Epithelial cell of esophagus (primary cell): ENCODE data around the gene OGT.

ENCODE experiments used
- DNase-seq: peaks from one replicate; pipeline ENCODE4 v3.0.0; 2010; ENCODE audit warnings: low read depth
- H3K4me3 ChIP-seq: 2 replicates; pipeline ENCODE4 v1.5.1; 2011; ENCODE audit warnings: mild to moderate bottlenecking, low read length, control low read depth
- CTCF ChIP-seq: IDR thresholded peaks from 2 replicates; pipeline ENCODE4 v1.5.1; 2011; ENCODE audit warnings: low read depth, mild to moderate bottlenecking, low read length, control low read depth, inconsistent platforms; ENCODE audit not compliant: insufficient read depth; ENCODE audit errors: missing control alignments

Gene OGT

GRCh38 chrX:71532078-71532752 is 689 bp upstream of the OGT start:
- H3K4me3 ChIP-seq = peak overlapping the region; percentile 91
- peak; percentile 65 for DNase-seq
- TF ChIP-seq CTCF = no peak

DNA sequence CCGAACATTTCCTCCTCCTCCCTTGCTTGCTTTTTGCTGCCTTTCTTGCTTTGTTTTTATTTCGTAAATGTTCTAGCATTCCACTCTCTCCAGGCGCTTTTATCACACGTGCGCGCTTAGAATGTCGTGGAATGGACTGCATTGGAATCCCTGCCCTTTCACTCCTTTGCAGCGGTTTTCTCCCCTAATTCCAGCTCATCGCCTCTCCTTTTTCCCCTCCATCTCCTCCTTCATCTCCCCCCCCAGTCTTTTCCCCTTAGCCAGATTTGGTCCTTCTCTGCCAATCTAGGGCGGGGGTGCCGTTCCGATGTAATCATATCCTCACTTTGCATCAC is 579 bp downstream of the OGT start:
- DNase-seq = no peak
- TF ChIP-seq CTCF = no peak

DNA sequence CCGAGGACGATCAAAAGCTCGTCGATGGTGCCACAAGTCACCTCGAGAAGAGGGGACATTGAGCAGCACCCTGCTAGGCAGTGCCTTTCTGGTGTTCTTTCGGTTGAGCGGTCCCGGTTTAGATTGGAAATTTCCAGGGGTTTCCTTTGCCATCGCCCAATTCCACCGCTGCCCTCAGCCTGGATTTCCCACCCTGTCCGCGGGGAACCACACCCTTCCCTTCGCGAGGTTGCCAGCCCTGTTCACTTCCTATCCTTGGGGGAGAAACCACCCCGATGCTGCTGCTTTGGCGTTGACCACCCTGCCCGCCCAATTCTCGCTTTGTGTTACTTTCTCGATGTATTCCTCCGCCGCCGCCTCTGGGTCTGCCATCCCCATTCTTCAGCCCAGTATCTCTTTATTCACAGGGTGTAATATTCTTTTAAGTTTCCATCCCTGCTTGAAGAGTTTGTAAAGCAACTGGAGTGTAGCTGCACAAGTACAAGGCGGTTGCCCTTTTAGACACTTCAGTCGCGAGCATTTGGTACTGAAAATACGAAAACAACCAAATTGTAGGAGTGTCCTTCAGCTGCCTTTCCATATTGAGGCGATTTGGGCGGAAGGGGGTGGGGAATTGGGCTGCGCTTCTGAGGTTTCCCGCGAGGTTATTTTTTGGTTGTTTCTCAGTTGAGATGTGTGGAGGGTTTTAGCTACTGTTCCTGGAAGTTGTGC is 1.1 kb downstream of the OGT start:
- DNase-seq = peak; percentile 36
- TF ChIP-seq CTCF = no peak
- H3K4me3 ChIP-seq = peak overlapping the region; percentile 91

More for the DNA sequence above, 579 bp downstream of the OGT start:
- H3K4me3 ChIP-seq = peak overlapping the region; percentile 91

DNA sequence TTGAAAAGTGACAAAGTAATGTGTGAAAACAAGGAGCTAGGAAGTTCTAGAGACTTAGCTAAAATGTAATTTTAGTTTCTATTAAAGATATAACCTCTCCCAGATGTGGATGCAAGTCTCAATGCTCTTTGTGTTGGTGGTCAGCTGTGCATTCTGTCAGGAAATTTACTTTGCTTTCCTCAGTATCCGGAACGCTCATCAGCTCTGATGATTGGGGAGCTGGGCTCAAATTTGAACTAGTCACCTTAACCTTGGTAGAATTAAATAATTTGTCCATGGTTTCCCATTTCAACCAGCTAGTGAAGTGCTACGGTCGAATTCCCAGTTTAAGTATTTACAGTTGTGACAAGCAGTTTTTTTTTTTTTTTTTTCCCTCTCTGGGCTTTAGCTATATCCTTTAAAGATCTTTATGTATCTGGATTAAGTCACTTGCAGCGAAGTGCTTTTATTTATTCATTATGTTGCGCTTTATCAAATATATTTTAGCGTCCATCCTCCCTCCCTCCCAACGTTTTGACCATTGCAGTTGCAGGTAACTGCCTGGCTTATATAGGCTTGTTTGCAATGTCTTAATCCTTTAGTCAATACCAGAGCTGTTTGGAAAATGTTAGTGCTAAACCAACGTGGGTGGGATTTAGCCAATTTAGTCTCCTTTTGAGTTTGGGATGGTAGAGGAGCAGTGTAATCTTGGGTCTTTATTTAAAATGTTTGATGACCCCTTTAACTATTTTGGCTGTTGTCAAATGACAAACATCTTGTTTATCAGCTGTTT is 2.1 kb downstream of the OGT start:
- peak overlapping the region; percentile 91 for H3K4me3 ChIP-seq
- TF ChIP-seq CTCF = no peak
- DNase-seq = no peak

DNA sequence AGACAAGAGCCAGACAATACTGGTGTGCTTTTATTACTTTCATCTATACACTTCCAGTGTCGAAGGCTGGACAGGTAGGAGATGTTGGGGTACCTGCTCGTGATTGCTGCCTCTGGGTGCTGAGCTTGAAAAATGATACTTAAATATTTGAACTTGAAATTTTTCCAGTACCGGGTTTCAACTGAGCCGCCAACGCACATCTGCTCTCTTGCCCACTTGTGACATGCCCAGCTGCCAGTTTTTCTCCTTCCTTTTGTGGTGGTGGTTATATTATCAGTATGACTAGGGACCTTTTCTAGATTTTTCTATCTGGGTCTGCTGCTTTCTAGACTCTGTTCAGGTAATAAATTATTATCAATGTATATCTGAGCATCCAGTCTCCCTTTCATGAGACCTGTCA is 3.4 kb downstream of the OGT start:
- no peak for TF ChIP-seq CTCF
- no peak for DNase-seq
- peak overlapping the region; percentile 9 for H3K4me3 ChIP-seq

GRCh38 chrX:71537743-71538142 is 4.8 kb downstream of the OGT start:
- H3K4me3 ChIP-seq = no peak overlapping the region
- no peak for TF ChIP-seq CTCF
- DNase-seq = no peak

- DNase-seq = peak; percentile 36
- no peak for TF ChIP-seq CTCF
- H3K4me3 ChIP-seq = no peak overlapping the region
Observed at GRCh38 chrX:71540801-71541200, 7.9 kb downstream of the OGT start.
